Endothelial cell (in vitro differentiated cells): ENCODE measurements around the gene CTNNBL1. TPM values are rescaled to one million over a fixed set of nuclear protein-coding genes. Genes with fewer than 3 reads are reported as not detected.
"Not testable (repeated sequence)": the region's sequence is repeated elsewhere in the genome, so short reads cannot be mapped to it uniquely, and the experiment has no call there.

Experiments
- DNase-seq: peaks from one replicate; pipeline ENCODE4 v3.0.0; 2021; ENCODE audit warnings: low spot score
- H3K27ac Mint-ChIP-seq: one replicate; pipeline ENCODE4 v1.8.0; 2021; ENCODE audit warnings: mixed read lengths, inconsistent platforms; ENCODE audit not compliant: unreplicated experiment
- H3K27me3 Mint-ChIP-seq: one replicate; pipeline ENCODE4 v1.8.0; 2021; ENCODE audit warnings: mild to moderate bottlenecking, moderate library complexity, mixed read lengths, inconsistent platforms; ENCODE audit not compliant: unreplicated experiment
- H3K36me3 Mint-ChIP-seq: one replicate; pipeline ENCODE4 v1.8.0; 2021; ENCODE audit warnings: mild to moderate bottlenecking, low read depth, mixed read lengths, inconsistent platforms; ENCODE audit not compliant: unreplicated experiment
- H3K4me1 Mint-ChIP-seq: one replicate; pipeline ENCODE4 v1.8.0; 2021; ENCODE audit warnings: mild to moderate bottlenecking, mixed read lengths, inconsistent platforms; ENCODE audit not compliant: unreplicated experiment
- H3K4me3 Mint-ChIP-seq: one replicate; pipeline ENCODE4 v1.8.0; 2021; ENCODE audit warnings: mild to moderate bottlenecking, mixed read lengths, inconsistent platforms; ENCODE audit not compliant: unreplicated experiment
- H3K9me3 Mint-ChIP-seq: one replicate; pipeline ENCODE4 v1.8.0; 2021; ENCODE audit warnings: mixed read lengths, inconsistent platforms; ENCODE audit not compliant: unreplicated experiment
- CTCF ChIP-seq: fragments of 200-600 bp; sonication (generic); IDR thresholded peaks from one replicate; pipeline ENCODE4 v1.5.0; 2021; ENCODE audit warnings: antibody characterized with exemption; ENCODE audit not compliant: unreplicated experiment
- total RNA-seq: library from RNA; stranded (reverse); fragmentation: NEBNext Ultra II Directional; extraction: Animal tissue kit (Norgen Biotek cat#: 25700); gene quantifications from one replicate; pipeline ENCODE4 v1.2.1, GENCODE V29; 2021; ENCODE audit not compliant: unreplicated experiment

CTNNBL1 gene
- total RNA-seq, 1 donor from 2014 or later, result 84.8 TPM

DNA sequence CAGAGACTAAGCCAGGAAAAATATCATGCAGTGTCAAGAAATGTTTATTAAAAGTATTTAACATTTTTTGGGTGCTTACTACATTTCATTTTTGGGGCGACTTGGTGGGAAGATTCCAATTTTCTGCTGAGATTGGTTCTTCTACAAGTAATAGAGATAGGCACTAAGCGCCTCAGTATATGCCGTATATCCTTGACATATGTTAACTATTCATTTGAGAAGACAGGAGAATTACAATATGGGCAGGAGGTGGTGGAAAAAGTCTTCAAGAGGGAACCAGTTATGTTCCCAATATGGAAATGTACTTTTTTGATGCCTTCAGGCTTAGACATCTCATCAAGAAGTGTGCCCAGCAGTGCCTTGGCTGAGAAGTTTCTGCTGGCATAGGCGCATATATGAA, 6.5 kb downstream of the CTNNBL1 start:
- Mint-ChIP-seq H3K9me3 (no peaks in the 10 kb centered on the region), H3K27me3 (no peaks in the 10 kb centered on the region), H3K27ac (no peak overlapping the region), H3K4me3 (no peak overlapping the region), H3K36me3 (peaks cover 4% of the 10 kb centered on the region), H3K4me1 (peaks cover 14% of the 10 kb centered on the region)
- DNase-seq, result no peak
- no peak for TF ChIP-seq CTCF

GRCh38 chr20:37701676-37702075, 7.8 kb downstream of the CTNNBL1 start:
- not testable (repeated sequence) for H3K27me3 Mint-ChIP-seq, DNase-seq, H3K9me3 Mint-ChIP-seq, H3K4me1 Mint-ChIP-seq, H3K4me3 Mint-ChIP-seq, H3K27ac Mint-ChIP-seq
- H3K36me3 Mint-ChIP-seq, result peaks cover 11% of the 10 kb centered on the region

DNA sequence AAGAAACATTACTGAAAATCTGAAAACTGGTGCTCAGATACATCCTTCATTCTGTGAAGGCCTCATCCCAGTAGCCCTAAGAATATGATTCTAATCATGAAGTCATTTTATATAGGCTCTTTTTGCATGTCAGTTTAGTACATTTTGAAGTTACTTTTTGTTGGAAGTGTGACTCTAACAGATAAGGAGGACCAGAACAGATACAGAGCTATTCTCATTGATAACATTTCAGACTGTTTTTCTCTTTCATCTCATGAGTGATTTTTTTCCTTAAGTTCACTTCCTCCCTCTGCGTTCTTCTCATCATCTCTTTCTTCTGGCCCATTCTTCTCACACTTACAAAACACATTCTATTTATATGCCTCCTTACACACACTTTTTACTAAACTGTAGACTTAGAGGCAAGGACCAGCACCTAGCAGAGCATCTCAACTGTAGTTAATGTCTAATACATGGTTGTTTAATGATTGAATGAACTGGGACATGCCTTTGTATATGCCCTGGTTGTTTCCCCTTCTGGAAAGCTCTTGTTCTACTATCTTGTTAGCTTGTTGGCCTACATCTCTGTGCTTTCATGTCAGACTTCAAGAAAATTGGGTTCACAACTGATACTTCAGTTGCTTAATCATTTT, 8.7 kb downstream of the CTNNBL1 start:
- TF ChIP-seq CTCF, result no peak
- Mint-ChIP-seq H3K9me3 (no peaks in the 10 kb centered on the region), H3K27me3 (no peaks in the 10 kb centered on the region), H3K4me3 (no peak overlapping the region), H3K27ac (no peak overlapping the region), H3K36me3 (peaks cover 10% of the 10 kb centered on the region), H3K4me1 (peaks cover 11% of the 10 kb centered on the region)
- DNase-seq, result no peak

DNA sequence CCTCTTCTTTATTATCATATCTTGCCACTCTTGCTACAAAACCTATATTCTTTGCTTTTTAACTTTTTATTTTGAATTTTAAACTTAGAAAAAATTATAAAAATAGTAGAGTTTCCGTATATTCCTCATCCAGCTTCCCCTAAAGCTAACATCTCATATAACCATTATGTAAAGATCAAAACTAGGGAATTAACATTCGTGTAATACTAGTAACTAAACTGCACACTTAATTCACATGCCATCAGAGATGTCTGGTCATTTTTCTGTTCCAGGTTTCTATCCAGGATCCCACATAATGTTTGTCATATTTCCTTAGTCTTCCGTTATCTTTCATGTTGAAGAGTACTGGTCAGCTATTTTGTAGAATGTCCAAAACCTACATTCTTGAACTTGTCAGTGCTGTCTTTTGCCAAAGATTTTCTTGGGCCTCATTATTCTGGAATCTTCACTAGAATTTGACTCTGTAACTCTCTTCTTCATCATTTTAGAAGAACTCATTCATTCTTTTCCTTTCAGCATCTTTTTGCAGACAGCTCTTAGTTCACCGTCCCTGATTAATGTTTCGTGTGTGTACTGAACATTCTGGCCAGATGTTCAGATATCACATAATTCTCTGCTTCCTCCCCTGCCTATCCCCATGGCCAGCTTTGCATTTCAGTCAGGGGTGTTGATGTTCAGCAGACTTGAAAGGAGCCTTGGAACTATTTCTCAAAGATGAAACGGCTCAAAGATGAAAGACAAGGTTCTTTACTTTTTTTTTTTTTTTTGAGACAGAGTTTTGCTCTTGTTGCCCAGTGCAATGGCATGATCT, 9.4 kb downstream of the CTNNBL1 start:
- H3K4me1 Mint-ChIP-seq, result peaks cover 15% of the 10 kb centered on the region
- TF ChIP-seq CTCF, result no peak
- no peak for DNase-seq
- peaks cover 2% of the 10 kb centered on the region for H3K27me3 Mint-ChIP-seq
- H3K4me3 Mint-ChIP-seq, result no peak overlapping the region
- no peaks in the 10 kb centered on the region for H3K9me3 Mint-ChIP-seq
- H3K27ac Mint-ChIP-seq, result no peak overlapping the region
- H3K36me3 Mint-ChIP-seq, result peaks cover 15% of the 10 kb centered on the region

DNA sequence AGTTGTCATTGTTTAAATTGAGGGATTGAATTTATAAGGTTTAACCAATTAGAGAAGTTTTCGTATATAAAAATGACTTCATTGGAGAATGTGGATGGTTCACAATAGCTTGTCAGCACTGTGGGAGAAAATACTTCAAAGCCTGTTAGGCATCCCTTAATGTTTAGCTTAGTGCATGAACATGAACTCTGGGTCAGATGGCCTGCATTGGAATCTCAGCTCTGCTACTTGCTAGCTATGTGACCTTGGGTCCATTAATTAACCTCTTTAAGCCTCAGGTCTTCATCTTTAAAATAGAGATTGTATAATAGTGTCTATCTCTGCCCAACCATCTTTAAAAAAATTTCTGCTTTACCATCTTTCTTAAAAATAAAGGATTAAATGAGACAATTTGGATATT, 11.1 kb downstream of the CTNNBL1 start:
- Mint-ChIP-seq H3K27me3 (peaks cover 2% of the 10 kb centered on the region), H3K4me1 (peaks cover 22% of the 10 kb centered on the region), H3K4me3 (no peak overlapping the region), H3K27ac (no peak overlapping the region), H3K9me3 (no peaks in the 10 kb centered on the region), H3K36me3 (peaks cover 23% of the 10 kb centered on the region)
- no peak for DNase-seq
- no peak for TF ChIP-seq CTCF
